Measurements from ENCODE around the gene RPS6KC1.
A peak's percentile ranks its signal among the peaks of the same experiment; 100 is the strongest.
"Not testable (repeated sequence)": the region's sequence is repeated elsewhere in the genome, so short reads cannot be mapped to it uniquely, and the experiment has no call there.

Gene RPS6KC1

DNA sequence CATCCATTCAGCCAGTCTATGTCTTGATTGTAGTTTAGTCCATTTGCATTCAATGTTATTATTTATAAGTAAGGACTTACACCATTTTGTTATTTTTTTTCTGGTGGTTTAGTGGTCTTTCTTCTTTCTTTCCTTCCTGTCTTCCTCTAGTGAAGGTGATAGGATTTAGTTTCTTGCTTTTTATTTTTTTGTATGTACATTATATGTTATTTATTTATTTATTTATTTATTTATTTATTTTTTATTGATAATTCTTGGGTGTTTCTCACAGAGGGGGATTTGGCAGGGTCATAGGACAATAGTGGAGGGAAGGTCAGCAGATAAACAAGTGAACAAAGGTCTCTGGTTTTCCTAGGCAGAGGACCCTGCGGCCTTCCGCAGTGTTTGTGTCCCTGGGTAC lies 99.0 kb downstream of the RPS6KC1 start:
- not testable (repeated sequence) for H3K14ac ChIP-seq (ENCODE audit: low read length); DNase-seq; H3K79me1 ChIP-seq (ENCODE audit: low read length); H2BK5ac ChIP-seq (ENCODE audit: low read depth, low read length, poor library complexity); H3K9ac ChIP-seq (ENCODE audit: low read length); H2AFZ ChIP-seq (ENCODE audit: insufficient read depth, low read length, poor library complexity); H3K18ac ChIP-seq (ENCODE audit: low read length); H3K4me1 ChIP-seq (ENCODE audit: control insufficient read depth in 1 of 2, insufficient read depth in 2 of 2, low read length in 2 of 2); H4K91ac ChIP-seq (ENCODE audit: low read depth, low read length); H4K8ac ChIP-seq (ENCODE audit: low read depth, low read length); H3K9me3 ChIP-seq (ENCODE audit: insufficient read depth, low read depth, low read length); H3K4ac ChIP-seq (ENCODE audit: low read depth, low read length); H3K4me2 ChIP-seq (ENCODE audit: low read length); H4K12ac ChIP-seq (ENCODE audit: low read depth, low read length); H2BK120ac ChIP-seq (ENCODE audit: insufficient read depth, low read length, poor library complexity); H2BK12ac ChIP-seq (ENCODE audit: low read length); H3K27ac ChIP-seq (ENCODE audit: low read depth, low read length); H3K4me3 ChIP-seq (ENCODE audit: low read depth, low read length); H2AK5ac ChIP-seq (ENCODE audit: low read length); H3K23ac ChIP-seq (ENCODE audit: low read length); H3K36me3 ChIP-seq (ENCODE audit: control insufficient read depth in 1 of 2, insufficient read depth in 2 of 2, low read length in 2 of 2); H3K79me2 ChIP-seq (ENCODE audit: control insufficient read depth, insufficient read depth, low read length, poor library complexity); H3K27me3 ChIP-seq (ENCODE audit: insufficient read depth, low read length)
- WGBS (ENCODE audit: extremely low coverage, insufficient coverage, insufficient read length): no CpG with 5 or more reads among the region's 2 CpGs

DNA sequence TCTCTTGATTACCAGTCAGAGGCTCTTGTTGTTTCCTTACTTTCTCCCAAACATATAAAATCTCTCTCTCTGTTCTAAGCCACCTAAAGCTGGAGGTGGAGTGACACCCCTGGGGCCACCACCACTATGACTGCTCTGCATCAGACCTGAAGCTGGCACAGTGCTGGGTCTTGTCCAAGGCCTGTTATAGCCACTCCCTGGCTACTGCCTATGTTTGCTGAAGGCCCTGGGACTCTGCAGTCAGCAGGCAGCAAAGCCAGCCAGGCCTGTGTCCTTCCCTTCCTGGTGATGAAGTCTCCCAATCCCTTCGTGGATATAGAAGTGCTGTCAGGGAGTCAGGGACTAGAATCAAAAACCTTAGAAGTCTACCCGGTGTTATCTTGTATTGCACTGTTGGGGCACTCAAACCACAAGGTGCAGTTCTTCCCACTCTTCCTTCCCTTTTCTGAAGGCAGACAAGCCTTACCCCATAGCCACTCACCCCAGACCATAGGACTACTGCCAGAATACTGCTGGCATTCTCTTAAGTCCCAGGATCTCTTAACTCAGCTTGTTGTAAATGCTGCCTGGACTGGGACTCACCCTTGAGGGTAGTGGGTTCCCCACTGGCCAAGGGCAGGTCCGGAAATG lies 103.1 kb downstream of the RPS6KC1 start:
- DNase-seq: no peak
- Histone ChIP-seq H4K12ac (ENCODE audit: low read depth, low read length) (no peak overlapping the region), H3K4me1 (ENCODE audit: control insufficient read depth in 1 of 2, insufficient read depth in 2 of 2, low read length in 2 of 2) (no peaks in the 10 kb centered on the region), H3K27ac (ENCODE audit: low read depth, low read length) (no peak overlapping the region), H3K4ac (ENCODE audit: low read depth, low read length) (no peak overlapping the region), H3K36me3 (ENCODE audit: control insufficient read depth in 1 of 2, insufficient read depth in 2 of 2, low read length in 2 of 2) (no peaks in the 10 kb centered on the region), H3K4me2 (ENCODE audit: low read length) (no peak overlapping the region), H2AK5ac (ENCODE audit: low read length) (no peak overlapping the region), H3K79me2 (ENCODE audit: control insufficient read depth, insufficient read depth, low read length, poor library complexity) (no peaks in the 10 kb centered on the region), H3K18ac (ENCODE audit: low read length) (no peak overlapping the region), H3K14ac (ENCODE audit: low read length) (no peak overlapping the region), H3K79me1 (ENCODE audit: low read length) (no peaks in the 10 kb centered on the region), H3K27me3 (ENCODE audit: insufficient read depth, low read length) (no peaks in the 10 kb centered on the region), H3K9ac (ENCODE audit: low read length) (peak overlapping the region; percentile 54), H2BK12ac (ENCODE audit: low read length) (no peak overlapping the region), H4K8ac (ENCODE audit: low read depth, low read length) (no peak overlapping the region), H3K4me3 (ENCODE audit: low read depth, low read length) (no peak overlapping the region), H4K91ac (ENCODE audit: low read depth, low read length) (no peak overlapping the region), H3K23ac (ENCODE audit: low read length) (no peak overlapping the region), H2AFZ (ENCODE audit: insufficient read depth, low read length, poor library complexity) (no peak overlapping the region), H3K9me3 (ENCODE audit: insufficient read depth, low read depth, low read length) (peaks cover 1% of the 10 kb centered on the region), H2BK120ac (ENCODE audit: insufficient read depth, low read length, poor library complexity) (no peak overlapping the region), H2BK5ac (ENCODE audit: low read depth, low read length, poor library complexity) (no peak overlapping the region)
- no CpG with 5 or more reads among the region's 3 CpGs for WGBS (ENCODE audit: extremely low coverage, insufficient coverage, insufficient read length)

DNA sequence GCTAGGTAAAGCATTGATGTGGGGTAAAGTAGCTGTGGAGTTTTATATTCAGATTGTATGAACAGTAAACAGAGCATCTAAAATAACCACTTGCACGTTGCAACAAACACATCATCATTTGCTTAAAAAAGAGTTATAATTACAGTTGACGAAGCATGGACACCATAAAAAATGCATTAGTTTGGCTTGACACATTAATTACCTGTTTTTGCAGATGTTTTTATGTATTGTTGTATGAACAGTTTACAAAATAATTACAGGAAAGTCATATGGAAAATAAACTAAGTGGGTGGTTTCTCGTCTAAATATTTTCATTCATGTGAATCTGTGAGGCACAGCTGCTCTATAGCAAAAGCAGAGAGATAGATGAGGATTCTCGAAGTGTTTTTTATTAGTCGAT lies 108.3 kb downstream of the RPS6KC1 start:
- H2AFZ ChIP-seq (ENCODE audit: insufficient read depth, low read length, poor library complexity): no peak overlapping the region

DNA sequence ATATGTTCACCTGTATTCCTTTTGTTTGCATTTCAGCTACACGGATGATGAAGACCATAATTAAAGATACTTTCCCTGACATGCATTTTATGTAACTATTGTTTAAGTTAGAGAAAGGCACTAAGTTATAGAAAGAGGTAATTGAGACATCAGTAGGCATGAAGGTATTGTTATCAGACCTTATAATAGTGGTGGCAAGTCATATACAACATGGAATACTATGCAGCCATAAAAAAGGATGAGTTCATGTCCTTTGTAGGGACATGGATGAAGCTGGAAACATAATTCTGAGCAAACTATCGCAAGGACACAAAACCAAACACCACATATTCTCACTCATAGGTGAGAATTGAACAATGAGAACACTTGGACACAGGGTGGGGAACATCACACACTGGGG lies 109.4 kb downstream of the RPS6KC1 start:
- H3K4ac ChIP-seq (ENCODE audit: low read depth, low read length); H4K12ac ChIP-seq (ENCODE audit: low read depth, low read length); H2BK12ac ChIP-seq (ENCODE audit: low read length); H3K4me2 ChIP-seq (ENCODE audit: low read length); H3K9ac ChIP-seq (ENCODE audit: low read length); H3K79me1 ChIP-seq (ENCODE audit: low read length); H4K8ac ChIP-seq (ENCODE audit: low read depth, low read length); H2BK120ac ChIP-seq (ENCODE audit: insufficient read depth, low read length, poor library complexity); H3K27me3 ChIP-seq (ENCODE audit: insufficient read depth, low read length); H2AK5ac ChIP-seq (ENCODE audit: low read length); H3K14ac ChIP-seq (ENCODE audit: low read length); H3K4me3 ChIP-seq (ENCODE audit: low read depth, low read length); H3K79me2 ChIP-seq (ENCODE audit: control insufficient read depth, insufficient read depth, low read length, poor library complexity); H3K23ac ChIP-seq (ENCODE audit: low read length); H3K4me1 ChIP-seq (ENCODE audit: control insufficient read depth in 1 of 2, insufficient read depth in 2 of 2, low read length in 2 of 2); DNase-seq; H2BK5ac ChIP-seq (ENCODE audit: low read depth, low read length, poor library complexity); H3K27ac ChIP-seq (ENCODE audit: low read depth, low read length); H3K18ac ChIP-seq (ENCODE audit: low read length); H2AFZ ChIP-seq (ENCODE audit: insufficient read depth, low read length, poor library complexity); H3K9me3 ChIP-seq (ENCODE audit: insufficient read depth, low read depth, low read length); H3K36me3 ChIP-seq (ENCODE audit: control insufficient read depth in 1 of 2, insufficient read depth in 2 of 2, low read length in 2 of 2); H4K91ac ChIP-seq (ENCODE audit: low read depth, low read length): not testable (repeated sequence)
- no CpG with 5 or more reads among the region's 2 CpGs for WGBS (ENCODE audit: extremely low coverage, insufficient coverage, insufficient read length)

More for the DNA sequence above, 108.3 kb downstream of the RPS6KC1 start:
- Histone ChIP-seq H3K14ac (ENCODE audit: low read length) (no peak overlapping the region), H3K9me3 (ENCODE audit: insufficient read depth, low read depth, low read length) (peaks cover 1% of the 10 kb centered on the region), H3K18ac (ENCODE audit: low read length) (no peak overlapping the region), H3K79me1 (ENCODE audit: low read length) (no peaks in the 10 kb centered on the region), H3K27ac (ENCODE audit: low read depth, low read length) (no peak overlapping the region), H2BK12ac (ENCODE audit: low read length) (no peak overlapping the region), H3K4ac (ENCODE audit: low read depth, low read length) (no peak overlapping the region), H3K23ac (ENCODE audit: low read length) (no peak overlapping the region), H4K12ac (ENCODE audit: low read depth, low read length) (no peak overlapping the region), H3K27me3 (ENCODE audit: insufficient read depth, low read length) (no peaks in the 10 kb centered on the region), H3K36me3 (ENCODE audit: control insufficient read depth in 1 of 2, insufficient read depth in 2 of 2, low read length in 2 of 2) (no peaks in the 10 kb centered on the region), H2BK120ac (ENCODE audit: insufficient read depth, low read length, poor library complexity) (no peak overlapping the region), H4K91ac (ENCODE audit: low read depth, low read length) (no peak overlapping the region), H3K9ac (ENCODE audit: low read length) (no peak overlapping the region), H2AK5ac (ENCODE audit: low read length) (no peak overlapping the region), H4K8ac (ENCODE audit: low read depth, low read length) (no peak overlapping the region), H3K79me2 (ENCODE audit: control insufficient read depth, insufficient read depth, low read length, poor library complexity) (no peaks in the 10 kb centered on the region), H3K4me3 (ENCODE audit: low read depth, low read length) (no peak overlapping the region), H3K4me1 (ENCODE audit: control insufficient read depth in 1 of 2, insufficient read depth in 2 of 2, low read length in 2 of 2) (no peaks in the 10 kb centered on the region), H3K4me2 (ENCODE audit: low read length) (no peak overlapping the region), H2BK5ac (ENCODE audit: low read depth, low read length, poor library complexity) (no peak overlapping the region)
- no peak for DNase-seq
- WGBS (ENCODE audit: extremely low coverage, insufficient coverage, insufficient read length): no CpG with 5 or more reads among the region's 5 CpGs

All from trophoblast cell (in vitro differentiated cells and primary cell).